HG03196 (cell line): ENCODE results near the gene GREB1.

ENCODE experiments used
- ATAC-seq: cut with Tn5 transposase; IDR thresholded peaks from one replicate; pipeline ENCODE4 v1.9.1; 2021; ENCODE audit not compliant: unreplicated experiment

GREB1 gene

DNA sequence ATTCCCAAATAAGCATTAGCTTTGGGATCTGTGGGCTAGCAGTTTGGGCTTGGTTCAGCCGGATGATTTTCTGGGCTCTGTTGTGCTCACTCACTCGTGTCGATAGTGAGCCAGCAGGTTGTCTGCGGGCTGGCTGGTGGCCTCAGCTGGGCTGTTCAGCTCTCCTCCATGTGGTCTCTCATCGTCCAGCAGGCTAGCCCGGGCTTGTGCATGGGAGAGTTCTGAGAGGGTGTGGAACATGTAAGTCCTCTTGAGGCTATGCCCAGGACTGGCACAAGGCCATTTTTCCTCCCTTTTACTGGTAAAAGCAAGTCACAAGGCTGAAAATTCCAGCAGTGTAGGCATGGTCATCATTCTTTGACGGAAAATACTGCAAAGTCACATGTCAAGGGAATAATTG lies 97.6 kb downstream of the GREB1 start:
- no peak for ATAC-seq

DNA sequence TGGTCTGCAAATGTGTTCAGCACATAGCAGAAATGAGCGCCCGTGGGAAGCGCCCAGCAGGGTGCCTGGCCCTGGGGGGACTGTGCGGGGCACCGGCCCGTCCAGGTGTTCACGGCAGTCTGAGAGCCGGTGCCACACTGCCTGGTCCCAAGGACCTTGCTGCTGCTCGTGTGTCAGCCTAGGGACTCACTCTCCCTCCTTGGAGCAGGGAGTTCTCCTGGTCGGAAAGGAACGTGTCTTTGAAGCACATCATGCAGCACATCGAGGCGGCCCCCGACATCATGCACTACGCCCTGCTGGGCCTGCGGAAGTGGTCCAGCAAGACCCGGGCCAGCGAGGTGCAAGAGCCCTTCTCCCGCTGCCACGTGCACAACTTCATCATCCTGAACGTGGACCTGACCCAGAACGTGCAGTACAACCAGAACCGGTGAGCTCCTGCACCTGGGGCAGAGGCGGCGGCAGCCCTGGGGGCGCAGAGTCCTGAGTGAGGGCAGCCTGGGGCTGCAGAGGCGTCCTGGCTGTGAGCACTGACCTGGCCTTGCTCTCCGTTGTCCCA lies 100.2 kb downstream of the GREB1 start:
- ATAC-seq = no peak

DNA sequence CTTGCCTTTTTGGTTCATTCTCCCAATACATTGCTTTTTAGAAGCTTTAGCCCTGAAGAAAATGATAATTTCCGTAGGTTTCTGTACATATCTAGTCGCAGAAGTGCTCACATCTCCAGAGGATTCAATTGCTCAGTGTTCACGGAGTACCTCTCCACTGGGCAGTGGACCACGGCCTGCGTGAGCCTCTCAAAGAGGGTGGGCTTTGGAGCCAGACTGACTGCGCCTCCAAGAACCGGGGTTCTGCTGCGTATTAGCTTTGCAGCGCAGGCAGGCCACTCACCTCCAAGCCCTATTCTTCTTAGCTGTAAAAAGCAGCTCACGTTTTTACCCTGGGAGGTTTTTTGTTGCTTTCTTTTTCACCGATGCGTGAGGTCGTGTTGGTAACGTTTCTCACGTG lies 100.7 kb downstream of the GREB1 start:
- no peak for ATAC-seq

DNA sequence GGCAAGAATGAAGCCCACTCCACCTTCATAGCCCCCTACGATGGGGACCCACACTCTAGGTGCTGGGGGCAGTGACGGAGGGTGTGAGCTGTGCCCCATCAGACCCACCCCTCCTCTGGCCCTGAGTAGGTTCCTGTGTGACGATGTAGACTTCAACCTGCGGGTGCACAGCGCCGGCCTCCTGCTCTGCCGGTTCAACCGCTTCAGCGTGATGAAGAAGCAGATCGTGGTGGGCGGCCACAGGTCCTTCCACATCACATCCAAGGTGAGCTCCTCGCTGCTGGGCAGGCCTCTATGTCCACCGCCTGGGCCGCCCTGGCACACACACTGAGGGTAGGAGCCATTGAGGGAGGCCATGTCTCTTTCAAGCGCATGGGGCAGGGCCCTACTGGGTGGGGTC lies 101.3 kb downstream of the GREB1 start:
- ATAC-seq = no peak

DNA sequence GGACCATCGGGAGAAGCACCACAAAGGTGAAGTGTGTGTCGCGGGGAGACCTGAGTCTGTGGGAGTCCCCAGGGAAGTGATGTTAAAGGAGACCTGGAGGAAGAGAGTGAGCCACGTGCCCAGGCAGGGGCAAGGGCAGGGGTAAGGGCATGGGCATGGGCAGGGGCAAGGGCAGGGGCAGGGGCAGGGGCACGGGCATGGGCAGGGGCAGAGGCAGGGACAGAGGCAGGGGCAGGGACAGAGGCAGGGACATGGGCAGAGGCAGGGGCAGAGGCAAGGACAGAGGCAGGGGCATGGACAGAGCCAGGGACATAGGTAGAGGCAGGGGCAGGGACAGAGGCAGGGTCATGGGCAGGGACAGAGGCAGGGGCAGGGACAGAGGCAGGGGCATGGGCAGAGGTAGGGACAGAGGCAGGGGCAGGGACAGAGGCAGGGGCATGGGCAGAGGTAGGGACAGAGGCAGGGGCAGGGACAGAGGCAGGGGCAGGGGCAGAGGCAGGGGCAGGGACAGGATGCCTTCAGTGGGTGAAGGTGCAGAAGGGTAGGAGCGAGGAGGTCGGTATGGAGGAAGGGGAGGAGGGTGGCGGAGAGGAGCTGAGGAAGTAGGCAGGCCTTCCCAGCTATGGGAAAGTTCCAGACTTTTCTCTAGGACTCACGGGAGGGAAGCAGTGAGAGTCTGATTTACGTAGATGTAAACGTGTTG lies 102.9 kb downstream of the GREB1 start:
- no peak for ATAC-seq

DNA sequence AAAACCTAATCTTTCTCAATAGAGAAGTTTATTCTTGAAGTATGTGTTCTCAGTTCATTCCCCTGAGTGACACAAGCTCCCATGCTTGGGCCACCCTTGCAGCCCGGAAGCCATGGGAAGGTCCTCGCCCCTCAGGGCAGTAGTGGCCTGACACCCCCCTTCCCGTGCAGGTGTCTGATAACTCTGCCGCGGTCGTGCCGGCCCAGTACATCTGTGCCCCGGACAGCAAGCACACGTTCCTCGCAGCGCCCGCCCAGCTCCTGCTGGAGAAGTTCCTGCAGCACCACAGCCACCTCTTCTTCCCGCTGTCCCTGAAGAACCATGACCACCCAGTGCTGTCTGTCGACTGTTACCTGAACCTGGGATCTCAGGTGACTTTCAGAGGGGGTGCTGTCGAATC lies 103.7 kb downstream of the GREB1 start:
- no peak for ATAC-seq

DNA sequence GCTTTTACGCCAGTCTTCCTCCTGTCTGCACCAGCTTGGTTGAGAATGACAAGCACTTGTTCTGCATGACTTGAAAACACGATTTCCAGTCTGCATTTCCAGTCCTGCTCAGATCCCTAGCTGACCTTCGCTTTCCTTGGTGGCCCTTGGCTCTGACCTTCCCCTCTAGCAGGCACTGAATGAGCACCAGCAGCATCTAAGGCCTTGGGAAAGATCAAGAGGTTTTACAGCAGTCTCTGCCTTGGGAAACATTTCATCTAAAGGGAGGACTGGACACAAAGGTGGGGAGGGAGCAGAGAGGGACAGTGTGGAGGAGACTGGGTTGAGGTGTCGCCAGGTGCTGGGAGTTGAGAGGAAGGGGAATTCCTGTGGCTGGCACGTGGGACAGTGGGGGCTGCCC lies 105.7 kb downstream of the GREB1 start:
- ATAC-seq = no peak

DNA sequence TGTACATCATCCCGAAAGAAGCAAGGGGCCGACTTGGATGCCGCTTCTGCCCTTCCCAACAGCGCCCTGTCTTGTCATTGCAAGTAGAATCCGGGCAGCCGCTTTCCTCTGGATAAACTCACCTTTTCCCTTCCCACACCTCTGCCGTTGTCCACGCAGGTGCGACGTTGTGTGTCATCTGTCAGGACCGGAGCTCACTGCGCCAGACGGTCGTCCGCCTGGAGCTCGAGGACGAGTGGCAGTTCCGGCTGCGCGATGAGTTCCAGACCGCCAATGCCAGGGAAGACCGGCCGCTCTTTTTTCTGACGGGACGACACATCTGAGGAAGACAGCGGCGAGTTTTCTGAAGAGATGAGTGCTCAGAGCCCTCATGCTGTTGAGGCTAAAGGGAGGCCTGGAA lies 106.3 kb downstream of the GREB1 start:
- no peak for ATAC-seq

DNA sequence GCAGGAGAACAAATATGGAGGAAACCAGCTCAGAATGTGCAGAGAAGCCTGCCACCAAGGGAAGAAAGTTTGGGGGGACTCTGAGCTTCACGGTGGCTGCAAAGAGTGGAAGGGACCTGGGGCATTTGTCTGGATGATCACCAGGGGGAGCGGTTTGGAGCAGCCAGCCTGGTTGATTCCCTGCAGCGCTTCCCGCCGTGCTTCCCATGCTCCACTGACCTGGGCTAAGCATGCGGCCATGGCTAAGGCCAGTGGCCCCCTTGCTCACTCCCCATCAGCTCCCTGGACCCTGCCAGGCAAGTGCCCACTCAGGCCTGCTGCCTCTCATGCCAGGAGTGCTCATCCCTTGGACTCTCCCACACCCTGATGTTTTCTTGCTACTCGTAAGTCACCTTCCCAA lies 109.1 kb downstream of the GREB1 start:
- no peak for ATAC-seq

DNA sequence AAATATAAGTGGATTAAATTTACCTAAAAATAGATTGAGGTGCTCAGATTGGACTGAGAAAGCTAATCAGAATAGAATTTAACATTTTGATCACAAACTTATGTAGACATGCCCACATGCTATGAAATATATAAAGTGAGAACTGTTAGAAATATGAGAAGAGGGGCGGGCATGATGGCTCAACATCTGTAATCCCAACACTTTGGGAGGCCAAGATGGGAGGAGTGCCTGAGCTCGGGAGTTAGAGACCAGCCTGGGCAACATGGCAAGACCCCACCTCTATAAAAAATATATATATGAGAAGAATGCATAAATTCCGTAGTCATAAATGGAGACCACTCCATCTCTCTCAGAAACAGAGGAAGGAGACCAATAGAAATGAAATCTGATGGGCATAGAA lies 110.4 kb downstream of the GREB1 start:
- ATAC-seq = no peak

DNA sequence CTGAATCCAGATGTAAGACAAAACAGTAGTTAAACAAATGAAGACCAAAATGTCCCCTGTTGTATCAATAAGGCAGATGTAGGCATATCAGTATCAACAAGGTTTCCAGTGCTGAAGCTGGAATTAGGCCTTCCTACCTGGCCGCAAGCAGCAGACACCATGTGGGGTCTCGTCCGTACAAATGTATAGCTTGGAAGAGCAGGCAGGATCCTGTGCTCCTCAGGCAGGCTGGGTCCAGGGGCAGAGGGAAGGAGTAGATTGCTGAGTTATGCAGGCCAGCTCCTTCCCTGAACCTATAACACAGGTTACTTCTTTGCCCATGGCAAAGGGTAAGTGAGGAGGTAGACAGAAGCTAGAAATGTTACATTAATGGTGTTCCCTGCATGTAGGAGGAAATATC lies 112.7 kb downstream of the GREB1 start:
- no peak for ATAC-seq

DNA sequence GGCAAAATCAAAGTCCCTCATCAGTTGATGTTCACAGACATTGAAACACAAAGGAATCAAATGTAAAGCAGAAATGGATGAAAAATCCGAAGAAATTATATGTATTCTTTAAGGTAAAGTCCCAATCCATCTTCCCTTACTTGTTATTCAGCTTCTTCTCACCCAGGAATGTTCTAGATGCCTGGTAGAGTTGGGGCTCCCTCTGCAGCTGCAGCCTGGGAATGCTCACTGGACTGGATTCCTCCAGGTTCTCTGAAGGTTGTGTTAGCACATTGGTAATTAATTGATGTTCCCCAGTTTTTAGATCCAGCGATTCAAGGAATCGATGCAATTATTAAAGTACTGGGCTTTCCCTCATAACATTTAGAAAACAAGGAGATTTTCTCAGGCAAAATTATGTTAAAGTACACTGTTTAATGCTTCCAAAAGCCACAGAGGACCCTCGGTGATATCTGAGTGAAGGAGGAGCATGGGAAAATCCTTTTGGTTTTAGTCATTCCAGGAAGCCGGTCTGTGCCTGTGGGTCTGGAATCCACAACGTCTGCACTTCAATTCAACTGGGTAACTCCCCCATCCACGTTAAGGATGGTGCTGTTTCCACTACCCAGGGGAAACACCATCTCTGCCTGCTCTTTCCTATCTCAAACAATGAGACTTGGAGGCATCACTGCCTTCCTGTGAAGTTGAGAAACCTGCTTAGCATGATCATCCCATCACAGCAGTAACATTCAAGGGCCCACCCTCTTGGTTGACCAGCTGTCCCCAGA lies 114.2 kb downstream of the GREB1 start:
- ATAC-seq = no peak

DNA sequence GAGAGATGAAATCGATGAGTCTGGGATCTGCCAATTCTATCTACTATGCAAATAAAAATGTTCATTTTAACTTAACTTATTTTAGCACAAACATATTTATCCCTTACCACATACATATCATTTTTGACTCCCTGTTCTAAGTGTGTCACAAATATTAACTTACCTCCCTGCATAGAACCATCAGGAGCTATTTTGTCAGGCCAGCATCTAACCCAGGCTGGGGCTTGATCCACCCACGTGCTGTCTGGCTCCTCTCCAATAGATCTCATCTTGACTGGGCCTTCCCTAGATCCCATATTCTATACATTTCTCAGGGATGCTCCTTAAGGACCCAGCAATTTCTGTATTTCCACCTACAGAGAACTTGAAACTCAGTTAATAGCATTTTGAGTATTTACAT lies 115.2 kb downstream of the GREB1 start:
- no peak for ATAC-seq

DNA sequence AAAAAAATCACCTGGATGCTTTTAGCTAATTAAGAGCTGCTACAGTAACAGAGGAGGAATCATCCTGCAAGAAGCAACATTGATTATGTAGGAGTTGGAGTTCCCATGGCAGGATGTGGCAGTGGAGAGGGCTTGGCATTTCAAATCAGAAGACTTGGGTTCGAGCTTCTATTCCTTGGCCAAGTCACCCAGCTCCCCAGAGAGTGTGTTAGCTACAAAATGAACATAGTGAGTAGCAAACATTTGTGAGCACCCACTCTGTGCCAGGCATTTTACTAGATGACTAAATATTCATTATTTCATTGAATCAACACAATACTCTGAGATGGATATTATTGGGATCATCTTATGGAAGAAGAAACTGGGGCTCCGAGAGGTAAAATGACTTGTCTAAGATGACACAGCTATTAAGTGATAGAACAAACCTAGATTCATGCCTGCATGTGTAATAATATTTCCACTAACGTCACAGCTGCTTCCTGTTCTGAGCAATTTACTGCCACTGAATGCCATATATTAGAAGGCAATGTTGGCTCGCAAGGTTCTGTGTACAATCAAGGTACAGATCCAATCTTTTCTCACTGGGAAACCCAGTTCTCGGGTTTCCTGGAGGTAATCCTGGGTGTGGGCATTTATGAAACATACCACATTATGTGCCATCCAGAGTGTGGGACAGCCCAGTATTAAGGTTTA lies 118.2 kb downstream of the GREB1 start:
- no peak for ATAC-seq

DNA sequence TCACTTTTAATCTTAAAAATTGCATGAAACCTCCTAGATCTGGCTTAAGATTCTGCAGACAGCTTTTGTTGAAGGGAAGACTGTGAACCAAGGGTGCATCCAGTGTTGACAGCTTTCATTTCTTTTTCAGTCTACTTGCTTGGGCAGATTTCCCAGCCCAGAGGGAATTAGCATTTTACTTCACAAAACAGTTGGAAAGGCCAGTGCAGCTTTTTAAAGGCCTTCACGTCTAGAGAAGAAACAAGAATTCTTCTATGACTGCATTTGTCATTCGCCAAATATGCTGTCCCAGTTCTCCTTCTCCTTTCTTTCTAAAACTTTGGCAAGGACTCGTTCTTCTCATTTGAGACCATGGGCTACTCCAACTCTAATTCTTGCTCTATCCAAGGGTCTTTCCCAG lies 118.7 kb downstream of the GREB1 start:
- no peak for ATAC-seq

DNA sequence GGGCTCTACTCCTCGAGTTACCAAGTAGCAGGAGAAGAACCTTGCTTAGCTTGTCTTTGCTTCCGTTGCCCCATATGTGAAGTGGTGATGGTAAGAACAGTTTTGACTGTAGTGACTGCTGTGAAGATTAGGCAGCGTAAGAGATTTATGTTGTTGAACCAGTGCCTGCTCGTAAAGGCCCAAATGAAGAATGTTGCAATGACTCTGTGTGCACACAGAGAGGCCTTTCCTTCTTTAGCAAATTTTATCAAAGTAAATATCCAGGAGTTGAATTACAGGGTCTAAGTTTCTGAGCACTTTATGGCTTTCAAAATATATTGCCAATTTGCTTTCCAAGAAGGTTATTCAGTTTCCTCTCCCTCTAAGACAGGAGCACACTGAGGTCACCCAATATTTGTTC lies 121.7 kb downstream of the GREB1 start:
- no peak for ATAC-seq

DNA sequence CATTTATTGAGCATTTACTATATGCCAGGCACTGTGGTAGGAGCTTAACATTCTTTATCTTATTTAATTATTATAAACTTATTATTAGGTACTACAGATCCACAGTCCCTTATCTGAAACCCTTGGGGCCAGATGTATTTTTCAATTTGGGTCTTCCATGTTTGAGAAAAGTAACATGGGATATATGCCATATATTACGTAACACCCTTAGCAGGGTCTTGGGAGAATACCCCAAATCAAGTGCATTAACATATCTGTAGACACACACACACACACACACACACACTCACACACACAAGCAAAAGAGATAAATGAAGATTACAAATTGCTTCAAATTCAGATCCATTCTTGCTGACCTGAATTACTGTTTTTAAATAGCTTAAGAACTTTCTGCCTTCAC lies 122.4 kb downstream of the GREB1 start:
- no peak for ATAC-seq

DNA sequence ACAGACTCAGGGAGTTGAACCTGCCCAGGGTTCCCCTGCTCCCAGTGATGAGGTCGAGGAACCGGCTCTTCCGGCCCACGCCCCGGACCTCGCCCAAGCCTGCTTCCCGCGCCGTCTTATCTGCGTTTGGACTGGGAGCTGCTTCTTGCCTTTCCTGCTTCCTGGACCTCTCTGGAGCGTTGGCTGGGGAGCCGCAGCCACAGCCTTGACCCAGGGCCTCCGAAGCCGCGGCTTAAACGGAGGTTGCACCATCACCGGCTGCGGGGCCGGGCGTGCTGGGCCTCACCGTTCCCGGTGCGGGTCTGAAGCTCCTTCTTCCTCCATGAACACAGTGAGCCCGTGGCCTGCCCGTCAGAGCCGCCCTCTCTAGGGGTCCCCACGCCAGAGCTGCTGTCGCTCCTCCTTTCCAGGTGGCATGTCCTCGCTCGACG lies 122.8 kb downstream of the GREB1 start:
- no peak for ATAC-seq

DNA sequence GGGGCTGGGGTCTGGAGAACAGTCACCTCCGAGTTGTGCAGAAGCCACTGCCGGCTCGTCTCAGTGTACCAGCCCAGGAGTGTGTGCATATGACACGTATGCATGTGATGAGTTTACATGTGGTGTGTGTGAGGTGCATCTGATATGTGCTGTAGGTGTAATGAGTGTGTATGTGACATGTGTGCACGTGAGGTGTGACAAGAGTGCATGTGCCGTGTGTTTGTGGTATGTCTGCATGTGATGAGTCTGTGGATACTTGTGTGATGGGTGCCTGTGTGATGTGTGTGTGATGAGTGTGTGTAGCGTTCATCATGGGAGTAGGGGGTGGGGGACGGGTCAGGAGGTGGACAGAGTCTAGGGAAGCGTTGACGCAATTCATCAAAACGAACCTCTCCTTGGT lies 123.3 kb downstream of the GREB1 start:
- no peak for ATAC-seq

DNA sequence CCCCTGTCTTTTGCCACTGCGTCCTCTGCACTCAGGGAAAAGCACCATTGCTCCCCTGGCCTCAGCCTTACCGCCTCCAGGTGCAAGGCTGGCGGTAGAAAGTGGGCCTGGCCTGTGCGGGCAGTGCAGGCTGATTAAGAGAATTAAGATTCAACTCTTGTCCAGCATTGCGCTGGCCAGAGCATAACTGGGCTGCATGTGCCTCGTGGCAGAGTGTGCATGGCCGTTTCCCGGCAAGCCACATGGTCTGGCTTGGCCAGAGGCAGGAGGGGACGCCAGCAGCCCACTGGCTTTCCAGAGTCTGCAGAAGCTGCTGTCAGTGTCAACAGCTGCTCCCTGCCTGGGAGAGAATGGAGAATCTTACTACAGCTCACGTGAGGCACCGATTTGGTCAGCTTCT lies 123.8 kb downstream of the GREB1 start:
- ATAC-seq = no peak

DNA sequence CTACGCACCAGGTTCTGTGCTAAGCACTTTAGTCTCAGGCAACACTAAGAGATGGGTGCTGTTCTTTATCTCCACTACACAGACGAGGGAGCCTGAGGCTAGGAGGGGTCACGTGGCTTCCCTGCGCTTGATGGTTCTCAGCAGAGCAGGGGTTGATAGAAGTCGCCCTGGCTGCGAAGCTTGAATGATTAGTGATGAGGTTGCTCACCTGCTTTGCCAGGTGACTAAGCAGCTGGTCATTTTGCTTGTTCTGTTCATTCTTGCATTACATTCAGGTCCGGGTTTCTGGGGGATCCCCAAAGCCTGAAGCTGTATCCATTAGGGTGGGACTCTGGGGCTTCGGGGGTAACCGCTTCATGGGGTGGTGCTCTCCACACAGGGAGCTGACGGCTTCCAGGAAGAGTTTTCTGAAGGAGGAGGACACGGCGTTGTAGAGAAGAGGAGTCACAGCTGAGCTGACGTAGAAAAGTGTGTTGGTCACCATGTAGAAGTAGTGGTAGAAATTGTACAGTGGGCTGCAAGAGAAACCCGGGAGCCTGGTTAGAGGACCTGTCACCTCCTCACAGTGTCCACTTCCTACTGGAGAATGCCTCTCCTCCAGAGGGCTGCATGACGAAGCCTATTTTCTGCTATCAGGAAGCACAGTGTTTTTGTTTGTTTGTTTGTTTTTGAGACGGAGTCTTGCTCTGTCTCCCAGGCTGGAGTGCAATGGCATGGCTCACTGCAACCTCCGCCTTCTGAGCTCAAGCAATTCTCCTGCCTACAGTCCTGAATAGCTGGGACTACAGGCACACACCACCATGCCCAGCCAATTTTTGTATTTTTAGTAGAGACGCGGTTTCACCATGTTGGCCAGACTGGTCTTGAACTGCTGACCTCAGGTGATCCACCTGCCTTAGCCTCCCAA lies 124.6 kb downstream of the GREB1 start:
- ATAC-seq = no peak
